Upper lobe of left lung (tissue), 6 donors: ENCODE data around the gene HOMER2. TPM values are rescaled to one million over a fixed set of nuclear protein-coding genes. Genes with fewer than 3 reads are reported as not detected.
"Not testable (repeated sequence)": the region's sequence is repeated elsewhere in the genome, so short reads cannot be mapped to it uniquely, and the experiment has no call there.

Experiments used
- ATAC-seq, 2 donors: fragments of 200-7000 bp; cut with Tn5 transposase; one replicate each; pipeline ENCODE4 v1.9.1; 2022; ENCODE audit warnings: mild to moderate bottlenecking in 2 of 2, moderate library complexity in 2 of 2; ENCODE audit not compliant: low FRiP score in 2 of 2
- DNase-seq, 2 donors: peaks; one replicate each; pipeline ENCODE4 v3.0.0-alpha.2; 2019 to 2020
- H3K27ac ChIP-seq, 4 donors: fragments of 200-600 bp; sonication (generic); one replicate each; pipeline ENCODE4 v1.5.1; 2016 to 2019
- H3K27me3 ChIP-seq, 4 donors: fragments of 200-600 bp; sonication (generic); one replicate each; pipeline ENCODE4 v1.5.1; 2017 to 2019
- H3K36me3 ChIP-seq, 4 donors: fragments of 200-600 bp; sonication (generic); one replicate each; pipeline ENCODE4 v1.5.1; 2016 to 2019
- H3K4me1 ChIP-seq, 4 donors: fragments of 200-600 bp; sonication (generic); one replicate each; pipeline ENCODE4 v1.5.1; 2018 to 2019
- H3K4me3 ChIP-seq, 4 donors: fragments of 200-600 bp; sonication (generic); one replicate each; pipeline ENCODE4 v1.5.1; 2017 to 2019; ENCODE audit warnings: mild to moderate bottlenecking in 2 of 4, moderate library complexity in 1 of 4
- H3K9me3 ChIP-seq, 4 donors: fragments of 200-600 bp; sonication (generic); one replicate each; pipeline ENCODE4 v1.5.1; 2018 to 2019
- CTCF ChIP-seq, 6 experiments: fragments of 450-650 bp in 4 of 6; fragments of 200-600 bp in 2 of 6; sonication (generic) in 2 of 6; IDR thresholded peaks; one replicate each; pipeline ENCODE4 v1.5.1; 2016 to 2019; ENCODE audit warnings: antibody characterized with exemption in 6 of 6
- EP300 ChIP-seq, 4 donors: sonication (generic); formaldehyde crosslinking; IDR thresholded peaks; one replicate each; pipeline ENCODE4 v1.5.1; 2017; ENCODE audit warnings: antibody characterized with exemption in 4 of 4, control low read depth in 2 of 4
- POLR2A ChIP-seq, 4 donors: fragments of 450-650 bp; IDR thresholded peaks; one replicate each; pipeline ENCODE4 v1.5.1; 2016 to 2017; ENCODE audit warnings: antibody characterized with exemption in 4 of 4, mild to moderate bottlenecking in 2 of 4
- POLR2AphosphoS5 ChIP-seq, 2 donors: sonication (generic); formaldehyde crosslinking; IDR thresholded peaks; one replicate each; pipeline ENCODE4 v1.5.1; 2017; ENCODE audit warnings: antibody characterized with exemption in 2 of 2
- WGBS, 2 donors: methylation state at CpG; one replicate each; pipeline ENCODE4 v1.1.5; 2017 to 2018; 5-methylcytosine and 5-hydroxymethylcytosine counted together
- total RNA-seq, 6 donors: library from RNA; depleted of rRNA in 4 of 6; stranded (reverse); fragments of >200 nt in 4 of 6; gene quantifications; one replicate each; pipeline versions ENCODE4 v1.1.0 to v1.2.1, GENCODE V29; 2016 to 2021
- donor health status: DM: no; HTN: no; CAD: no; lungs with moderate emphysema.
- donor health status: DM: no; HTN: yes; CAD: no; lungs with severe emphysema.

Gene HOMER2
- total RNA-seq, 6 donors from 2014 or later: 11.3 to 76.5 (median 26.5) TPM

GRCh38 chr15:82894971-82895520 lies 57.5 kb downstream of the HOMER2 start:
- Histone ChIP-seq H3K9me3 (no peaks in the 10 kb centered on the region), H3K27me3 (no peaks in the 10 kb centered on the region), H3K27ac (no peak overlapping the region), H3K4me3 (no peak overlapping the region), H3K4me1 (no peaks in the 10 kb centered on the region), H3K36me3 (no peaks in the 10 kb centered on the region)
- WGBS, 2 donors: 55 to 64% methylated on average over 4 of the region's 4 CpGs
- DNase-seq (no peak), ATAC-seq (no peak)
- TF ChIP-seq CTCF (IDR thresholded peaks at IDR 0.05): no peak
- TF ChIP-seq EP300 (IDR thresholded peaks at IDR 0.05): no peak
- TF ChIP-seq POLR2AphosphoS5 (IDR thresholded peaks at IDR 0.05): no peak
- TF ChIP-seq POLR2A (IDR thresholded peaks at IDR 0.05): no peak

GRCh38 chr15:82893473-82893872 lies 59.0 kb downstream of the HOMER2 start:
- H3K27ac ChIP-seq, H3K27me3 ChIP-seq, H3K36me3 ChIP-seq, H3K4me1 ChIP-seq, ATAC-seq, DNase-seq, H3K4me3 ChIP-seq, H3K9me3 ChIP-seq: not testable (repeated sequence)
- 90 to 96% methylated on average over 12 of the region's 12 CpGs for WGBS, 2 donors

- H3K4me1 ChIP-seq: no peaks in the 10 kb centered on the region
- H3K27ac ChIP-seq: no peak overlapping the region
- TF ChIP-seq POLR2A (IDR thresholded peaks at IDR 0.05) (no peak), CTCF (IDR thresholded peaks at IDR 0.05) (no peak), EP300 (IDR thresholded peaks at IDR 0.05) (no peak), POLR2AphosphoS5 (IDR thresholded peaks at IDR 0.05) (no peak)
- DNase-seq (no peak), ATAC-seq (no peak)
- H3K27me3 ChIP-seq: no peaks in the 10 kb centered on the region
- H3K4me3 ChIP-seq: no peak overlapping the region
- H3K9me3 ChIP-seq: no peaks in the 10 kb centered on the region
- 90 to 95% methylated on average over 9 of the region's 9 CpGs for WGBS, 2 donors
- no peaks in the 10 kb centered on the region for H3K36me3 ChIP-seq
Observed at GRCh38 chr15:82892573-82892972, 59.9 kb downstream of the HOMER2 start.

GRCh38 chr15:82890995-82891390 lies 61.5 kb downstream of the HOMER2 start:
- no peaks in the 10 kb centered on the region for H3K9me3 ChIP-seq
- no peaks in the 10 kb centered on the region for H3K4me1 ChIP-seq
- TF ChIP-seq POLR2A (IDR thresholded peaks at IDR 0.05): no peak
- TF ChIP-seq EP300 (IDR thresholded peaks at IDR 0.05): no peak
- TF ChIP-seq CTCF (IDR thresholded peaks at IDR 0.05): no peak
- TF ChIP-seq POLR2AphosphoS5 (IDR thresholded peaks at IDR 0.05): no peak
- no peak overlapping the region for H3K4me3 ChIP-seq
- no peak for ATAC-seq
- WGBS, 2 donors: 92% methylated on average over 2 to 6 of the region's 6 CpGs
- H3K36me3 ChIP-seq: no peaks in the 10 kb centered on the region
- H3K27me3 ChIP-seq: no peaks in the 10 kb centered on the region
- H3K27ac ChIP-seq: no peak overlapping the region
- no peak for DNase-seq

GRCh38 chr15:82890338-82890994 lies 62.1 kb downstream of the HOMER2 start:
- TF ChIP-seq POLR2AphosphoS5 (IDR thresholded peaks at IDR 0.05): no peak
- no peak for TF ChIP-seq POLR2A (IDR thresholded peaks at IDR 0.05)
- no peak for TF ChIP-seq CTCF (IDR thresholded peaks at IDR 0.05)
- no peak for TF ChIP-seq EP300 (IDR thresholded peaks at IDR 0.05)
- WGBS, 2 donors: 74 to 79% methylated on average over 9 of the region's 9 CpGs
- H3K27ac ChIP-seq: no peak overlapping the region

More at GRCh38 chr15:82890338-82890994, 62.1 kb downstream of the HOMER2 start:
- Histone ChIP-seq H3K36me3 (no peaks in the 10 kb centered on the region), H3K4me1 (no peaks in the 10 kb centered on the region), H3K4me3 (no peak overlapping the region), H3K9me3 (no peaks in the 10 kb centered on the region), H3K27me3 (no peaks in the 10 kb centered on the region)
- no peak for ATAC-seq
- DNase-seq: no peak
